Effector memory CD8-positive, alpha-beta T cell (primary cell): Measurements from ENCODE around the gene STARD13.

ENCODE experiments used
- ATAC-seq: fragments of 150-1000 bp; cut with Tn5 transposase; replicated peaks from 2 replicates; pipeline ENCODE4 v1.10.0; 2021; ENCODE audit warnings: mild to moderate bottlenecking, moderate library complexity
- DNase-seq, 3 experiments: peaks; one replicate each; pipeline ENCODE4 v3.0.0; 2021
- H3K27ac Mint-ChIP-seq, 2 donors: one replicate each; pipeline ENCODE4 v1.8.0; 2022; ENCODE audit warnings: mild to moderate bottlenecking in 2 of 2, mixed read lengths in 2 of 2, moderate library complexity in 2 of 2
- H3K27me3 Mint-ChIP-seq, 2 donors: one replicate each; pipeline ENCODE4 v1.8.0; 2022; ENCODE audit warnings: mixed read lengths in 2 of 2
- H3K36me3 Mint-ChIP-seq: one replicate; pipeline ENCODE4 v1.8.0; 2022; ENCODE audit warnings: mild to moderate bottlenecking, moderate library complexity, mixed read lengths; ENCODE audit not compliant: insufficient read depth
- H3K4me1 Mint-ChIP-seq, 2 donors: one replicate each; pipeline ENCODE4 v1.8.0; 2022; ENCODE audit warnings: low read depth in 2 of 2, mixed read lengths in 2 of 2
- H3K4me3 Mint-ChIP-seq, 2 donors: one replicate each; pipeline ENCODE4 v1.8.0; 2022; ENCODE audit warnings: mild to moderate bottlenecking in 2 of 2, mixed read lengths in 2 of 2, moderate library complexity in 2 of 2
- H3K9me3 Mint-ChIP-seq, 2 donors: one replicate each; pipeline ENCODE4 v1.8.0; 2022; ENCODE audit warnings: mixed read lengths in 2 of 2

Gene STARD13

GRCh38 chr13:33212396-33212795, 73.2 kb downstream of the STARD13 start:
- no peak for ATAC-seq
- peaks cover 28 to 34% of the 10 kb centered on the region in 2 donors for H3K27me3 Mint-ChIP-seq

DNA sequence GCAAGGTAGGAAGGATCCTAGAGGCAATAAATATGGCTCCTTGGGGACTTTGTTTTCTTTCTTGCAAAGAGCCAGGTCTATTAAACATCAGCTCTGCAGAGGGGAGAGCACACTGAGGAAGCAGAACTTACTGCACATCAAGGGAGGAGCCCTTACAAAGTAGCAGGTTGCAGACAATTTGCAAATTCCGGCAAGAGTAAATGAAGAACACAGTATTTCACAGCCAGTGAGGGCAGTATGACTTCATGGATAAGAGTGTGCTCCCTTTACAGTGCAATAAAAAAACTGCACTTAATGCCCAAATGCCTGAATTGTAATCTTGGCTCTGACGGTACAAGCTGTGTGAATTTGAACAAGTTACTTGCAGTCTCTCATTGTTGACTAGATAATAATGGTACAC, 75.5 kb downstream of the STARD13 start:
- DNase-seq (no peak), ATAC-seq (no peak)
- H3K27me3 Mint-ChIP-seq: peaks cover 28 to 42% of the 10 kb centered on the region in 2 donors
- H3K9me3 Mint-ChIP-seq: no peaks in the 10 kb centered on the region
- H3K4me3 Mint-ChIP-seq: no peak overlapping the region
- no peak overlapping the region for H3K27ac Mint-ChIP-seq
- no peaks in the 10 kb centered on the region for H3K36me3 Mint-ChIP-seq
- H3K4me1 Mint-ChIP-seq: peaks cover 0 to 3% of the 10 kb centered on the region in 2 donors

More at GRCh38 chr13:33212396-33212795, 73.2 kb downstream of the STARD13 start:
- Mint-ChIP-seq H3K36me3 (no peaks in the 10 kb centered on the region), H3K27ac (no peak overlapping the region), H3K9me3 (no peaks in the 10 kb centered on the region), H3K4me3 (no peak overlapping the region), H3K4me1 (no peaks in the 10 kb centered on the region)
- no peak for DNase-seq

DNA sequence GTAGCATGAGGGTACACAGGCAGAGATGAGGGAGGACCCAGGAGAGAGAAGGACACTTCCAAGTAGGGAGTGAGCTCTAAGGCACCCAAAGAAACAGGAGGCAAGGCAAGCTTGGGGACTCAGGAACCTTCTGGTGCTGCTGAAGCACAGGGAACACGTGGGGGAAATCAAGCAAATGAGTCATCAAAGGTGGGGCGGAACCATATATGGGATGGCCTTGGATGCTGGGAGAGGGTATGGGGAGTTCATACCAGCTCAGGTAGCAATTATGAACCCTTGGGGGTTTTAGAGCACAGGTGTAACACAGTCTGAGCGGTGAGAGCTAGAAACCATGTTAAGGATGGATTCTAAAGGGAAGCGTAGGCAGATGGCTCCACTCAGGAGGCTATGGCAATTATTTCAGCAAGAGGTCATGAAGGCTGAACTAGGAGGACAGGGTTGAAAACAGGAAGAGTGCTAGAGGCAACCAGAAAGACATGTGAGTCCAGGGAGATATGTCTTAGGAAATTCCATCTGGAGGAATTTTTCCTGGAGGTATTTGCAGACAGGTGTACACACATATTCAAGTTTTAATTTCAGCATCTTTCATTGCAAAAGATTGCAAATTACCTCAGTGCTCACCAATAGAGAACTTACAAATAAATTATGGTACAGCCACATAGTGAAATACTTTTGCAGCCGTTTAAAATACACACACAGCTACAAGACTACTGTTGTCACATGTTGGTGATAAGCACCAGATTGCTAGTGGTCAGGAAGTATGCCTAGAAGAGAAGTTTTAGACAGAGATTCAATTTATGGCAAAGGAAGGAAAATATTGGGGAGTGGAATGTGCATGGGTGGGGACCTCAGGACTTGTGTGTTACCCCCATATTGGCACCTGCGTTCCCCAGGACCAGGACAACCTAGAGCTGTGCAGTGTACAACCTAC, 77.0 kb downstream of the STARD13 start:
- DNase-seq (no peak), ATAC-seq (no peak)
- Mint-ChIP-seq H3K9me3 (no peaks in the 10 kb centered on the region), H3K4me1 (peaks cover 8 to 11% of the 10 kb centered on the region in 2 donors), H3K4me3 (no peak overlapping the region), H3K27ac (no peak overlapping the region), H3K36me3 (no peaks in the 10 kb centered on the region), H3K27me3 (peaks cover 29 to 42% of the 10 kb centered on the region in 2 donors)

GRCh38 chr13:33207615-33207961, 78.0 kb downstream of the STARD13 start:
- peaks cover 32 to 47% of the 10 kb centered on the region in 2 donors for H3K27me3 Mint-ChIP-seq
- no peaks in the 10 kb centered on the region for H3K9me3 Mint-ChIP-seq
- DNase-seq: no peak
- no peak for ATAC-seq
- no peaks in the 10 kb centered on the region for H3K36me3 Mint-ChIP-seq
- H3K27ac Mint-ChIP-seq: no peak overlapping the region
- H3K4me3 Mint-ChIP-seq: no peak overlapping the region
- H3K4me1 Mint-ChIP-seq: peaks cover 9 to 11% of the 10 kb centered on the region in 2 donors

DNA sequence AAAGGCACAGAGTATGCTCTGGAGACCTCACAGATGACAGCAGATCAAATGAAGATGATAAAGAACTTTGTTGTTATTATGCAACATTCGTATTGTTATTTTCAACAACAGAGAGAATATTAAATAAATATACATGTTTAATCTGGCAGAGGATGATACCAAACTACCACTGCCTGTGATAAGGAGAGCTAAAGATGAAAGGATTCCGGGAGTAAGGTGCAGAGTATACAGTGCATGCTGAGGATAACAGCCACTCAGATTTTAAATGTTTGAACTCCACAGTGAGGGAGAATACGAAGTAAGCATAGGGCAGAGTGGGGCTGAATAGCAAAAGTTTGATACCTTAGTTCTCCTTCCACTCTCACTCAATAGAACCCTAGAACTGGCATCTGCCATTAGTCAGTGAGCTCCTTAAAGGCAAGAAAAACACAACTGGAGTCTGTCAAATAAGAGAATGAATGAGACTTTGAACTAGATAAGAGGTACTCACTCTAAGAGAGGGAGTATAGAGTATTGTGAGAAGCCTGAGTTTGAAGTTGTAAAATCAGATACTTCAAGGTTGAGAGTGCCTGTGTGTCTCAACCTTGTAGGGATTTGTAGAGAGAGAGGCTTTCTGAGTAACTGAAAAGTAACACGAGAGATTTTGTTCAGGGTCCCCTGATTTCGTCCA, 78.5 kb downstream of the STARD13 start:
- Mint-ChIP-seq H3K27ac (no peak overlapping the region), H3K4me3 (no peak overlapping the region)

DNA sequence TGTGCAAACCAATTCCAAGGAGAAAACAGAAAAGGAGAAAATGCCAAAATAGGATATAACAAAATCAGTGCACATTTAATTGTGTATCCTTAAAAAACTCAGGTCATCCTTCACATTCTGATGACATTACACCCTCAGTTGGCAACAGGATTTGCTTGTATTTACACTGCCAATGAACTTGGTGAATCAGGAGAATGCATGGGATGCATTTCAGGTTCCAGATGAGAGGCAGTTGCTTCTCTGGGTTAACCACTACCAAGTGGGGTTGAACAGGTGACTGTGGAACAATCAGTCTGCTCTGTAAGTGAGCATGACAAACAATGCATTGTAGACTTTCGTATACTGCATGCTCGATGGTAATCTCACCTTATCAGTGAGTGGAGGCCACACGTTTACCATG, 79.1 kb downstream of the STARD13 start:
- Mint-ChIP-seq H3K36me3 (no peaks in the 10 kb centered on the region), H3K27me3 (peaks cover 39 to 55% of the 10 kb centered on the region in 2 donors), H3K4me1 (peaks cover 14 to 15% of the 10 kb centered on the region in 2 donors), H3K4me3 (no peak overlapping the region), H3K27ac (no peak overlapping the region), H3K9me3 (no peaks in the 10 kb centered on the region)
- ATAC-seq (no peak), DNase-seq (no peak)

More for the DNA sequence above, 78.5 kb downstream of the STARD13 start:
- DNase-seq (no peak), ATAC-seq (no peak)
- H3K9me3 Mint-ChIP-seq: no peaks in the 10 kb centered on the region
- no peaks in the 10 kb centered on the region for H3K36me3 Mint-ChIP-seq
- H3K27me3 Mint-ChIP-seq: peaks cover 37 to 52% of the 10 kb centered on the region in 2 donors
- H3K4me1 Mint-ChIP-seq: peaks cover 14 to 15% of the 10 kb centered on the region in 2 donors

DNA sequence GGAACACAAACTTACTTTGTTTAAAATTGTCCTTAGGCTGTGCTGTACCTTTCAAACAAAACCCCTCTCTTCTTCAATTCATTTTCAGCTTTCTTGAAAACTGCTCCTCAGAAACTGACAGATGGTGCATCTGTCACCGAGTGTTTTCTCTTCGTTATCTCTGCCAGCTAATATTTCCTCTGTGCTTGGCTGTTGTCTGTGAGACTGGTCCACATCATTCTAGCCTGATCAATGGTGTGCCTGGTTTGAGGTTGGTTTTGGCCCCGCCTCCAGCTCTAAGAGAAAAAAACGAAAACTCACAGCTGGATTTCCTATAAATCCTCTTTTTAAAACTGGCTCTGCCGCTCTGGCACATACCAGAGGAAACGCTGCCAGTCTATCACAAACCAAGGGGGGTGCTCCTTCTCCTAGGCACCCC, 79.7 kb downstream of the STARD13 start:
- DNase-seq: no peak

DNA sequence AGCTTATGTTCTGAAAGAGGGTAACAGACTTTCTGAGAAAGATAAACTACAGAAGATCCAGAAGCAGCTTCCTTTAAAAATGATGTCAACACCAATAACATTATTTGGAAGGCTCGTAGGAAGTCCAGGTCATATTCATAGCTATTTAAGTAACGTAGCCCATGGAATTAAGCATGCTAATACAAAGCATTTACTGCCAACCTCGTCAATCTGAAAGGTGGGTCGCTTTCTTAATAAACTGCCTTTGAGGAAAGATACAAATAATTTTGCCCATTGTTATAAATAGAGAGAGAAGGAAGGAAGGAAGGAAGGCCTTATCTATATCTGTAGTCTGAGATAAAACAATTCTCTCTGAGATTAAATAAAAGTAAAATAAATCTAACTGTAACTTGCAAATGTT, 80.3 kb downstream of the STARD13 start:
- no peaks in the 10 kb centered on the region for H3K9me3 Mint-ChIP-seq
- peaks cover 39 to 53% of the 10 kb centered on the region in 2 donors for H3K27me3 Mint-ChIP-seq
- H3K4me3 Mint-ChIP-seq: no peak overlapping the region
- no peak for DNase-seq
- H3K36me3 Mint-ChIP-seq: no peaks in the 10 kb centered on the region
- peaks cover 14 to 15% of the 10 kb centered on the region in 2 donors for H3K4me1 Mint-ChIP-seq
- ATAC-seq: no peak
- H3K27ac Mint-ChIP-seq: no peak overlapping the region

More for the DNA sequence above, 79.7 kb downstream of the STARD13 start:
- no peaks in the 10 kb centered on the region for H3K36me3 Mint-ChIP-seq
- H3K27me3 Mint-ChIP-seq: peaks cover 39 to 55% of the 10 kb centered on the region in 2 donors
- no peak for ATAC-seq
- H3K9me3 Mint-ChIP-seq: no peaks in the 10 kb centered on the region
- peaks cover 14 to 15% of the 10 kb centered on the region in 2 donors for H3K4me1 Mint-ChIP-seq
- H3K27ac Mint-ChIP-seq: no peak overlapping the region
- H3K4me3 Mint-ChIP-seq: no peak overlapping the region

DNA sequence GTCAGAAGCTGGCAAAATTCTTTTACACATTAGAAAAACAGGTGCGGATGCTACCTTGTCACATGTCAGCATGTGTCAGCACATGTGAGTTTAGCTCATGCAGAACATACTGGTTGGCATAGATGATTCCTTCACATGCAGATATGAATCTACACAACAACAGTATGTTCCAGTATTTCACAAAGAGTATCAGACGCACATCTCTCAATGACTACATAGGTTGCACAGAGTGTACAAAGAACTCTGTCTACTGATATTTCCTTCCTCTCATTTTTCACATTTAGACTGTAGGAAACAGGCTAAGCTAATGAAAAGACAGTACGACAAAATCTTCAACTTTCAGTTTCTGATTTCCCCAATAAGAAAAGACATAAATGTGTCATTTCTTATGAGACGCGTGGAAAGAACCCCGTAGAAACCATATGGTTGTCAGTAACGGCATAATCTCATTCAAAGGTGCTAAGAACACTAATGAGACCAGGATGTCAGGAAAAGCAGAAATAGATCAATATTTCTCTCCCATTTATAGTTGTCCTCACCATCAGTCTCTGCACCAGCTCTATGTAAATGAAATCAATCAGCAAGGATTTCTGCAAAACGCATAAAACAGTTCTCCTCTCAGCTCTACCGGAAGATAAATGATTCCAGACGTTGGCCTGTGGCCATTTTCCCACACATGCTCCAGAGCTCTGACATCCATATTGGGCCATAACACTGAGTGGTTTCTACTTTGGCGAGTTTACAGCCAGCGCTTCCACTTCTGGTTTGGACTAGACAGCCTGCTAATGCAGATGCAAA, 81.2 kb downstream of the STARD13 start:
- DNase-seq (no peak), ATAC-seq (no peak)
- no peak overlapping the region for H3K4me3 Mint-ChIP-seq
- H3K36me3 Mint-ChIP-seq: no peaks in the 10 kb centered on the region
- peaks cover 30 to 44% of the 10 kb centered on the region in 2 donors for H3K27me3 Mint-ChIP-seq
- H3K27ac Mint-ChIP-seq: no peak overlapping the region
- peaks cover 14 to 15% of the 10 kb centered on the region in 2 donors for H3K4me1 Mint-ChIP-seq
- no peaks in the 10 kb centered on the region for H3K9me3 Mint-ChIP-seq

DNA sequence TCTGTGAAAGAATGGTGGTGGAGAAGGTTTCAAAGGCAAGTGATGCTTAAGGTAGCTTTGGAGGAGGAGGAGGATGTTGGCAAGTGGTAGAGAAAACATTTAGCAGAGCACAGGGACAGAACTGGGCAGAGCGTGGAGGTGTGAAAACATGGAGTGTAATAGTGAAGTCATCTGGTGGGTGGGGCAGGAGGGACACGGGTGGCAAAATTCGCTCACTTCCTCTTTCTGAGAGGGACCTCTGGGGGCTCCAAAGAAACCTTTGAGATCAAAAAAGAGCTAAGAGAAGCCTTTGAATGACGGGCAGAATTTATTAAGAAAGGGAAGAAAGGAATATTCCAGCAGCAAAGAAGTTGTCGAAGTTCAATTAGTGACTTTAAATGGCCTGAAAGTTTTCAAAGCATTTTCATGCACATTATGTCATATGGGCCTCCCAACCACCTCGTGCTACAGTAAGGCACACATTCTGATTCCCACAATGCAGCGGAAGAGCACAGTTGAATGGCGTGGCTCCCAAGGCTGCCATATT, 82.8 kb downstream of the STARD13 start:
- no peak for DNase-seq
- Mint-ChIP-seq H3K36me3 (no peaks in the 10 kb centered on the region), H3K27me3 (peaks cover 16 to 44% of the 10 kb centered on the region in 2 donors), H3K4me1 (peaks cover 14 to 15% of the 10 kb centered on the region in 2 donors), H3K4me3 (no peak overlapping the region), H3K9me3 (no peaks in the 10 kb centered on the region), H3K27ac (no peak overlapping the region)
- ATAC-seq: no peak

DNA sequence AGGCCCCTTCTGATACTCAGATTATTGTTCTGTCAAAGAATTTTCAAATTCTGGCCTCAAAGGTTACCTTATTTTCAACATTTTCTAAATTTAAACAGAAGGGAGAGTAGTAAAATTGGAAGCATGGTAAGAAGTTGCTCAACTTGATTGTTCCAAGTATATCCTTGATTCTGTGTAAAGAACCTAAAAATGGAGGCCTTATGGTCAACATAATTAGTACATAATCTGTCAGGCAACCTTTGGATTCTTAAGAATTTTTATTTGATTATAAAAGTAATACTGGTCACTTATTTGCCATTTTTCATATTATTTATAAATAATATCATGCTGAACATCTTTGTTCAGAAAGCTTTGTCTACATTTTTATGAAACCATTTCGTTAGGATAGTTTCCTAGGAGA, 83.9 kb downstream of the STARD13 start:
- H3K27ac Mint-ChIP-seq: no peak overlapping the region
- peaks cover 16 to 35% of the 10 kb centered on the region in 2 donors for H3K27me3 Mint-ChIP-seq
- H3K4me1 Mint-ChIP-seq: peaks cover 14% of the 10 kb centered on the region in 2 donors
- no peak overlapping the region for H3K4me3 Mint-ChIP-seq
- no peaks in the 10 kb centered on the region for H3K36me3 Mint-ChIP-seq
- no peak for DNase-seq
- no peaks in the 10 kb centered on the region for H3K9me3 Mint-ChIP-seq
- ATAC-seq: no peak

DNA sequence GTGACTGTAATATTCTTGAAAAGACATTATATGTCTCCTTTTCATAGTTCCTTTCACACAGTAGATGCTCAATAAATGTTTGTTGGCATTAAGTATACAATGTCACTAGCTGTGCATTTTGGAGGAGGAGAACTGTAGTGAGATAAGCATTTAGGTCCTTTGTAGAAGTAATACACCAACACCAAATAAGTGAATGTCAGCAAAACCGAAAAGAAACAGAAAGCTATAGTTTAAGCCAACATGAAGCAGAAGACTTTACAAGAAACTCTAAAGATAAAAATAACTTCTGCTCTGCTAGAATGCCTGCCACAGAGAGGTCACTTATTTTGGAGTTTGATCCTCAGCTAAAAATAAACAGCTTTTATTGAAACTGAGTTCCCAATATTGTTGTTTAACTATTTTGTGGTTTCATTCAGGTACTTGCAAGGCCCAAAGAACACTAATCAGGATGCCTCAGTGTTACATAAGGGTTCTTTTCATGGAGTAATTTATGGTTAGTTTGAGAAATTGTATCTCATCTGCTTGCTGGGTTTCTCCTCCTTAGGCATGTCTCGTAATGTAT, 86.2 kb downstream of the STARD13 start:
- H3K36me3 Mint-ChIP-seq: no peaks in the 10 kb centered on the region
- H3K27ac Mint-ChIP-seq: no peak overlapping the region
- H3K4me1 Mint-ChIP-seq: peaks cover 8 to 10% of the 10 kb centered on the region in 2 donors
- ATAC-seq: no peak
- H3K9me3 Mint-ChIP-seq: no peaks in the 10 kb centered on the region
- DNase-seq: no peak
- H3K27me3 Mint-ChIP-seq: peaks cover 10 to 30% of the 10 kb centered on the region in 2 donors
- no peak overlapping the region for H3K4me3 Mint-ChIP-seq

GRCh38 chr13:33197541-33197971, 88.0 kb downstream of the STARD13 start:
- peaks cover 4 to 9% of the 10 kb centered on the region in 2 donors for H3K4me1 Mint-ChIP-seq
- no peaks in the 10 kb centered on the region for H3K36me3 Mint-ChIP-seq
- H3K9me3 Mint-ChIP-seq: no peaks in the 10 kb centered on the region
- H3K4me3 Mint-ChIP-seq: no peak overlapping the region
- DNase-seq: no peak
- peaks cover 6 to 24% of the 10 kb centered on the region in 2 donors for H3K27me3 Mint-ChIP-seq
- no peak for ATAC-seq
- H3K27ac Mint-ChIP-seq: no peak overlapping the region
